GOT3 (cell line): ENCODE results near the gene RDX.
"Not testable (repeated sequence)": the region's sequence is repeated elsewhere in the genome, so short reads cannot be mapped to it uniquely, and the experiment has no call there.

Source experiments
- DNase-seq: peaks from one replicate; lab custom pipeline; 2025; ENCODE audit warnings: mixed read lengths; lab: John Stamatoyannopoulos, UW

Gene RDX

DNA sequence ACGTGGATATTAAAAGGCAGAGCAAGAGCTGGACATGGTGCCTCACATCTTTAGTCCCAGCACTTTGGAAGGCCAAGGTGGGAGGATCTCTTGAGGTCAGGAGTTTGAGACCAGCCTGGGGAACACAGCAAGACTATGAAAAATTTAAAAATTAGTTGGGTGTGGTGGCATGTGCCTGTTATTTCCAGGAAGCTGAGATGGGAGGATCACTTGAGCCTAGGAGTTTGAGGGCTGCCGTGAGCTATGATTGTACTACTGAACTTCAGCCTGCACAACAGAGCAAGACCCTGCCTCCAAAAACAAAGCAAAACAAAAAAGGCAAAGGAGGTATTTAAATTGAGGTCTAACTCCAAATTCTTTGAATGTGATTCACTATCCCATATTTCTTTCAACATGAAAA, 23.5 kb downstream of the RDX start:
- no peak for DNase-seq

- DNase-seq, result no peak
These were observed 26.4 kb downstream of the RDX start for GRCh38 chr11:110269996-110270395.

- DNase-seq, result no peak
These were observed 28.0 kb downstream of the RDX start for GRCh38 chr11:110268441-110268840.

GRCh38 chr11:110262072-110262403, 34.4 kb downstream of the RDX start:
- no peak for DNase-seq

DNA sequence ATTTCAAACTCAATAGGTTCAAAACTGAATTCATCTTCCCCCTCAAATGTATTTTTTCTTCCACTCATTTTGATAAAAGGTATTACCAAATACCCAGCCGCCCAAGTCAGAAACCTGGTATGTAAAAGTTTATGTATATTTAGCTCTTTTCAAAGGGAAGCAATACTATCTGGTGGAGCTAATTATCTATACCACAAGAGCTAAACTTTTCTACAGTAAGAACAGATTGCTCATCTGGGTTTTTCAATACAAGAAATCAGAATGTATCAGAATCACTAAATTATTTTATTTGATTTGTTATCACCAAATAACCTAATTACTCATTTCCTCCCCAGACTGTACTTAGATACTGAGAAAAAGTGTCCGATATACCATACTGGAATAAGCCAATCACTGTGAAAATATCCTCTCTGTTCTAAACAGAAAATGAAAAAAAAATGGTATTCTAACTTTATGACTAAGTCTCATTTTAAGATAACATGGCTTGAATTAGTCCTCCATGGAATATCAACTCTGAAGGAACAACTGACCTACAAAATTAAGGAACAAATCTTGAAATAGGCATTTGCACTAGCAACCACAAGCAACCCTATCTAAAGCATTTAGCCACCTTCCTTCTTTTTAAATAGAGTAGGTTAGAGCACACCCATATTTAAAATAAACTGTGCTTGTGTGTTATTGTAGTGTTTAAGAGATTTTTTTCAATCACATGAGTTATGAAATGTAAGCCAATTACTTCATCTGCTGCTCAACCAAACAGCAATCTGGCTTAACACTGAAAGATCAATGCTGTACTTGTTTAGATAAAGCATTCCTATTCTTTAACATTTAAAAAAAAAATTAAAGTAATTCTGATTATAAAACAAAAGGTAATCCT, 35.0 kb downstream of the RDX start:
- DNase-seq, result no peak

DNA sequence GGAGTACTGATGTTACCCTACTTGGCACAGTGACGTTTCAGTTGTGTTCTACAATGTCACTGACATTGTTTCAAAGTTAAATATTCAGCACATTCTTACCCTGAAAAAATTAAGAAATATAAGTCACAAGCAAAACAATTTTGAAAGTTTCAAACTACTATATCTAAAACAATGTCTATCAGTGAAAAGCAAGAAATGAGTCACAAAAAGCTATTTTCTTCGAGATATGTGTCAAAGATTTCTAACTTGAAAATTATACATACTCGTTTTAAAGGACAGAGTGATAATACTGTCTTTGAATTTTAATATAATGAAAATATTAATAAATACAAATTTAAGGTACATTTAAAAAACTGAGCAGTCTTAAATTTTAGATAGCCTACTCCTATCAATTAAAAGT, 42.9 kb downstream of the RDX start:
- no peak for DNase-seq

GRCh38 chr11:110251836-110252235, 44.6 kb downstream of the RDX start:
- DNase-seq, result no peak

DNA sequence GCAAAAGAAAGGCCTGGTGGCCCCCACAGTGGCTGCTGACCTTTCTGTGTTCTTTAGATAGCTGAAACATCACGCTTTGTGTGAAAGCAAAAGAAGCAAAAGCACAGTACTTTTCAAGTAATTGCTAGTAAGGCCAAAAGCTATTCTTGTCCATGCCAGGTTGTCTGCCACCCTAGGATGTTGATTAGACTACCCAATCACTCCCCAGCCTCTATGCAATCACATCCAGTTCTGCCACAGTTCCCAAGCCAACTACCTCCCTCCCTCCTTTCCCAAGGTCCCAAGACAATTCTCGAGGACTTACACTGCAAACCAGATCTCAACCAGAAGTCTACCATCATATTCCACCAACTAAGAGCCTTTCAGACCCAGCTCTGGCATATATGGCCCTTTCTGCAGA, 46.2 kb downstream of the RDX start:
- DNase-seq, result no peak

GRCh38 chr11:110249766-110250165, 46.6 kb downstream of the RDX start:
- DNase-seq, result no peak

GRCh38 chr11:110249066-110249465, 47.3 kb downstream of the RDX start:
- DNase-seq, result no peak

DNA sequence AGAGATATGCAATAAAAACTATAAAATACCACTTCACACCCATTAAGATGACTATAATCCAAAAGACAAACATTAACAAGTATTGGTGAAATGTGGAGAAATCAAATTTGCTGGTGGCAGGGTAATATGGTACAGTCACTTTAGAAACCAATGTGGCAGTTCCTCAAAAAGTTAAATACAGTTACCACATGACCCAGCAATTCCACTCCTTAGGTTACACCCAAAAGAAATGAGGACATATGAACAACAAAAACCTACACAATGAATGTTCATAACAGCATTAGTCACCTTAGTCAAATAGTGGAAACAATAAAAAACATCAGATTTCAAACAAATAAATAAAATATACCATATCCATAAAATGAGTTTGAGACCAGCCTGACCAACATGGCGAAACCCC, 52.6 kb downstream of the RDX start:
- DNase-seq, result no peak

DNA sequence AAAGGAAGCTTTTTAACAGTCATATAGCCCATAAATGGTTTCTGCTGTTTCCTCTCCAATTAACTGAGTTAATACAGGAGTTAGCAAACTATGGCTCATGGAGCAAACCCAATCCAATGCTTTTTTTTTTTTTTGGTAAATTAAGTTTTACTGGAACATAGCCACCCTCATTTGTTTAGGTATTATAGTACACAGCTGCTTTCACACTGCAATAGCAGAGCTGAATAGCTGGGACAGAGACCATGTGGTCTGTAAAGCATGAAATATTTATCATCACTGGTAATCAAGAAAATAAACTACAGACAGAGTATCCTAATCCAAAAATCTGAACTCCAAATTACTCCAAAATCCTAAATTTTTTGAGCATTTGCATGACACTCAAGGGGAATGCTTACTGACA, 53.7 kb downstream of the RDX start:
- no peak for DNase-seq

DNA sequence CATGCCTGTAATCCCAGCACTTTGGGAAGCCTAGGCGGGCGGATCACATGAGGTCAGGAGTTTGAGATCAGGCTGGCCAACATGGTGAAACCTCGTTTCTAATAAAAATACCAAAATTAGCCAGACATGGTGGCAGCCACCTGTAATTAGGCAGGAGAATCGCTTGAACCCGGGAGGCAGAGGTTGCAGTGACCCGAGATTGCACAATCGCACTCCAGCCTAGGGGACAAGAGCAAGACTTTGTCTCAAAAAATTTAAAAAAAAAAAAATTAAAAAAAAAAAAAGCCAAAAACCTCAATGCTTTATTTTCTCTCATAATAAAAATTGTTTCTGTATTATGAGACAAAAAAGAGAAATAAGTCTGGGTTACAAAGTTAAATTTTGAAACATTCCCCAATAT, 54.2 kb downstream of the RDX start:
- DNase-seq, result no peak

GRCh38 chr11:110235966-110236365, 60.4 kb downstream of the RDX start:
- no peak for DNase-seq

GRCh38 chr11:110230377-110230776, 66.0 kb downstream of the RDX start:
- no peak for DNase-seq

DNA sequence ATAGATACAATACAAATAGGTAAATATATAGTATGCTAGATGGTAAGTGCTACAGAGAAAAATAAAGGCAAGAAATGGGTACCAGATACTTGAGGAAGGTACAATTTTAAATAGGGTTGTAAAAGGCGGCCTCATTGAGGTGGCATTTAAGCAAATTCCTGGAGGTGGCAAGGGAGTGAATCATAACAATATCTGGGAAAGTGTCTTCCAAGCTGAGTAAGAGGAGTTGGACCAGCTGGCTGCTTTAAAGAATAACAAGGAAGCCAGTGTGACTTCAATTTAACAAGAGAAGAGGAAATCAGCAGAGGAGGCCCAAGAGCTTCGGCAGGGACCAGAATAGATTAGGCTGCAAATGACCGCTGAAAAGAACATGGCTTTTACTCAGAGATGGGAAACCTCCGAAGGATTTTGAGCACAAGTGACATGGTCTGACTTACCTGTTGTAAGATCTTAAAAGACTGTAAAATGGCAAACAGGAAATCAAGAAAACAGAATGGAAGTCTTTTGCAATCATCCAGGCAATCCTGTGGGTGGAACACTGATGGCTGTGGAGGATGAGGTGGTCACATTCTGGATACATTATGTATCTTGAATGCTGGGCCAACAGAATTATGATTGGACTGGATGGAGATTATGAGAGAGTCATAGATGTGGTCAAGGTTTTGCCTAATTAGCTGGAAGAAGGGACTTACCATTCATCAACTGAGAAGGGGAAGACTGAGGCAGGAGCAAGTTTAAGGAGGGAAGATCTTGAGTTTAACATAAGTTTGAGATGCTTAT, 77.2 kb downstream of the RDX start:
- DNase-seq, result no peak

DNA sequence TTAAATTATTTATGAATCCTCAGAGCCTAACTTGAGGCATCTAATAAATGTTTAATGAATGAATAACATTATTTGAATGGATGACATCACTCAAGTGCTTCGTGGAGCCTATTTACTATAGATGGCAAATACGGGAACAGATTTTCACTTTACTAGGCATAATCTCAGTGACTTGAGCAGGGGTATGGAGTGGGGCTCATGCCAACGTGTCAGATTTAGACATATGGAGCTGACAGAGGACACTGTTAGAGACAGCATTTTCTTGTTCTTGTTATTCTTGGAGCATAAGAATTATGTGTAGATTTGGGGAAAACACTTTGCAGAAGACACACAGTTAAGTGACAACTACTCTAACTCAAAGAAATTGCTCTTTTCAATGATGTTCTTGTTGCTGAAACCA, 78.5 kb downstream of the RDX start:
- DNase-seq, result no peak

DNA sequence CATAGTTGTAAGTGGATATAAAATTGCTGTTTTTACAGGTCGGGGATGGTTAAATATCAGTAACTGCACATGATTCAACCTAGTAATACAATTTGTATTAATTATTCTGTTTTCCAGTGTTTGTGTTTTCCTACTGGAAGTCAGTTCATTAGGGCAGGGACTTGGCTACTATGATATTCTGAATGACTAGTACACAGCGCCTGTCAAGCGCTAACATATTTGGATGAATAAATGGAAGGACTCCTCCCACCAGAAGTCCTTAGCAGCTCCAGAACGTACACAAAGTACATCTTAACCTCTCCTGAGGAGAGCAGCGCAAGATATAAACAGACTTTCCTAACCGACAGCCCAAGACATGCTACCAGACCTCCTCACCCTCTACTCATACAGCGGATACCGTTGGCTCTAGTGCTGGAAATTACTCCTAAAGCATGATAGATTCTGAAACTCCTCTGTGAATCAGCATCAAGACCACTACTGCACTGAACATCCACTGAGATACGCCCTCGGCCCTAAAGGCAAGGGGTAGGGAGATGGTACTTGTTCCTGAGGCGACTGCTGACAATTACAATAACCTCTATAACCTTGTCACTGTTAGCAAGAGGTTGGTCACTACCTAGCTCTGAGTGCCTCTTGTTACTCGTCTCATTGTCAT, 79.1 kb downstream of the RDX start:
- DNase-seq, result no peak

DNA sequence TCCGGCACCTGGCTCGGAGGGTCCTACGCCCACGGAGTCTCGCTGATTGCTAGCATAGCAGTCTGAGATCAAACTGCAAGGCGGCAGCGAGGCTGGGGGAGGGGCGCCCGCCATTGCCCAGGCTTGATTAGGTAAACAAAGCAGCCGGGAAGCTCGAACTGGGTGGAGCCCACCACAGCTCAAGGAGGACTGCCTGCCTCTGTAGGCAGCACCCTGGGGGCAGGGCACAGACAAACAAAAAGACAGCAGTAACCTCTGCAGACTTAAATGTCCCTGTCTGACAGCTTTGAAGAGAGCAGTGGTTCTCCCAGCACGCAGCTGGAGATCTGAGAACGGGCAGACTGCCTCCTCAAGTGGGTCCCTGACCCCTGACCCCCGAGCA, 87.1 kb downstream of the RDX start:
- not testable (repeated sequence) for DNase-seq

DNA sequence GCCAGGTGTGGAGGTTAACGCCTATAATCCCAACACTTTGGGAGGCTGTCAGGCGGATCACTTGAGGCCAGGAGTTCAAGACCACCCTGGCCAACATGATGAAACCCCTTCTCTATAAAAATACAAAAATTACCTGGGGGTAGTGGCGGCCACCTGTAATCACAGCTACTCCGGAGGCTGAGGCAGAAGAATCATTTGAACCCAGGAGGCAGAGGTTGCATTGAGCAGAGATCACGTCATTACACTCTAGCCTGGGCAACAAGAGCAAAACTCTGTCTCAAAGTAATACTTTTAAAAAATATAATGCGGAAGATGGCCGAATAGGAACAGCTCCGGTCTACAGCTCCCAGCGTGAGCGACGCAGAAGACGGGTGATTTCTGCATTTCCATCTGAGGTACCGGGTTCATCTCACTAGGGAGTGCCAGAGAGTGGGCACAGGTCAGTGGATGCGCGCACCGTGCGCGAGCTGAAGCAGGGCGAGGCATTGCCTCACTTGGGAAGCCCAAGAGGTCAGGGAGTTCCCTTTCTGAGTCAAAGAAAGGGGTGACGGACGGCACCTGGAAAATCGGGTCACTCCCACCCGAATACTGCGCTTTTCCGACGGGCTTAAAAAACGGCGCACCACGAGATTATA, 87.6 kb downstream of the RDX start:
- not testable (repeated sequence) for DNase-seq

DNA sequence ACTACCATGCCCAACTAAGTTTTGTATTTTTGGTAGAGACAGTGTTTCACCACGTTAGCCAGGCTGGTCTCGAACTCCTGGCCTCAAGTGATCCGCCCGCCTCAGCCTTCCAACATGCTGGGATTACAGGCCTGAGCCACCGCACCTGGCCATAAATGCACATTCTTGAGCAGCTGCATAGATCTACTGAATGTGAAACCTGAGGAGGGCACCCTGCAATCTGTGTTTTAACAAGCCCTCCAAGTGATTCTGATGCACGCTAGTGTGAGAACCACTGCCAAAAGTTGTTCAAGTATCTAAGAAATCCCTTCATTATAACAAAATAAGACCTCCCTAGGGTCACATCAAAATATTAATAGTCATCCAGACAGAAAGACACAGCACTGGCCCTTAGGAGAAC, 89.3 kb downstream of the RDX start:
- no peak for DNase-seq

DNA sequence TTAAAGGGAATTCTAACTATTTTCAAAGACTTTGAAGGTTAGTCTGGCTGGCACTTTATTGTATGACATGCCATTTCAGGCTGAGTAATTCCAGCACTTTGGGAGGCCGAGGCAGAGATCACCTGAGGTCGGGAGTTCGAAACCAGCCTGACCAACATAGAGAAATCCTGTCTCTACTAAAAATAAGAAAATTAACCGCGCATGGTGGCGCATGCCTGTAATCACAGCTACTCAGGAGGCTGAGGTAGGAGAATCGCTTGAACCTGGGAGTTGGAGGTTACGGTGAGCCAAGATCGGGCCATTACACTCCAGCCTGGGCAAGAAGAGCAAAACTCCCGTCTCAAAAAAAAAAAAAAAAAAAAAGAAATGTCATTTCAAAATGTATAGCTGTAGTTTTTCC, 95.6 kb downstream of the RDX start:
- no peak for DNase-seq

GRCh38 chr11:110200241-110200640, 96.2 kb downstream of the RDX start:
- DNase-seq, result no peak
